CD14-positive monocyte (primary cell): ENCODE measurements around the gene EFHC2. TPM values are rescaled to one million over a fixed set of nuclear protein-coding genes. Genes with fewer than 3 reads are reported as not detected.

Experiments
- DNase-seq, 3 donors: peaks; one replicate each; pipeline ENCODE4 v3.0.0-alpha.2; 2011 to 2022
- H2AFZ ChIP-seq: 2 replicates; pipeline ENCODE4 v1.6.0; 2012; ENCODE audit warnings: mild to moderate bottlenecking, low read depth, low read length, inconsistent platforms; ENCODE audit not compliant: insufficient read depth, poor library complexity, severe bottlenecking
- H3K27ac ChIP-seq, 2 donors: 1 replicate in 1 of 2; 2 replicates in 1 of 2; pipeline ENCODE4 v1.5.1; 2012 to 2013; ENCODE audit warnings: low read length in 2 of 2, control low read depth in 1 of 2, inconsistent platforms in 1 of 2, low read depth in 1 of 2, mild to moderate bottlenecking in 1 of 2
- H3K27me3 ChIP-seq, 2 donors: one replicate each; pipeline versions ENCODE4 v1.6.0 to v1.6.1; 2011 to 2013; ENCODE audit warnings: low read length in 2 of 2; ENCODE audit not compliant: control insufficient read depth in 2 of 2, insufficient read depth in 2 of 2
- H3K36me3 ChIP-seq, 2 donors: replicated peaks in 1 of 2; 1 replicate in 1 of 2; 2 replicates in 1 of 2; pipeline versions ENCODE4 v1.5.1 to v1.6.1; 2012 to 2013; ENCODE audit warnings: low read length in 2 of 2, control low read depth in 1 of 2, inconsistent platforms in 1 of 2, mild to moderate bottlenecking in 1 of 2; ENCODE audit not compliant: insufficient read depth in 2 of 2, control insufficient read depth in 1 of 2
- H3K4me1 ChIP-seq, 2 donors: 1 replicate in 1 of 2; 2 replicates in 1 of 2; pipeline versions ENCODE4 v1.5.1 to v1.6.1; 2012 to 2013; ENCODE audit warnings: low read length in 2 of 2, control low read depth in 1 of 2, inconsistent platforms in 1 of 2, mild to moderate bottlenecking in 1 of 2, moderate library complexity in 1 of 2; ENCODE audit not compliant: insufficient read depth in 2 of 2, control insufficient read depth in 1 of 2
- H3K4me2 ChIP-seq: replicated peaks from 2 replicates; pipeline ENCODE3; 2012; ENCODE audit warnings: low read length, moderate library complexity, mild to moderate bottlenecking; ENCODE audit not compliant: poor library complexity, severe bottlenecking; ENCODE audit errors: extremely low read depth
- H3K4me3 ChIP-seq, 3 experiments: fragments of 200-600 bp in 1 of 3; sonication (generic) in 1 of 3; replicated peaks in 1 of 3; 1 replicate in 2 of 3; 2 replicates in 1 of 3; pipeline ENCODE4 v1.5.1; 2011 to 2013; ENCODE audit warnings: low read length in 3 of 3, mild to moderate bottlenecking in 3 of 3, control low read depth in 2 of 3, low read depth in 2 of 3, inconsistent platforms in 1 of 3, moderate library complexity in 1 of 3
- H3K79me2 ChIP-seq: 2 replicates; pipeline ENCODE4 v1.6.0; 2012; ENCODE audit warnings: mild to moderate bottlenecking, control low read depth, inconsistent platforms, low read length, moderate library complexity; ENCODE audit not compliant: insufficient read depth
- H3K9ac ChIP-seq: 2 replicates; pipeline ENCODE4 v1.6.0; 2017; ENCODE audit warnings: low read length, mild to moderate bottlenecking; ENCODE audit not compliant: insufficient read depth, poor library complexity, severe bottlenecking
- H3K9me3 ChIP-seq, 2 donors: replicated peaks in 1 of 2; 1 replicate in 1 of 2; 2 replicates in 1 of 2; pipeline versions ENCODE4 v1.5.1 to v1.6.1; 2012 to 2013; ENCODE audit warnings: low read length in 2 of 2, control low read depth in 1 of 2; ENCODE audit not compliant: control insufficient read depth in 1 of 2, insufficient read depth in 1 of 2
- H4K20me1 ChIP-seq: 2 replicates; pipeline ENCODE4 v1.6.0; 2012; ENCODE audit warnings: mild to moderate bottlenecking, low read length, control low read depth, moderate library complexity; ENCODE audit not compliant: insufficient read depth
- H3K27ac Mint-ChIP-seq, 7 donors: one replicate each; pipeline ENCODE4 v1.8.0; 2020; ENCODE audit warnings: mild to moderate bottlenecking in 7 of 7, mixed read lengths in 7 of 7, moderate library complexity in 6 of 7, inconsistent platforms in 2 of 7
- H3K27me3 Mint-ChIP-seq, 3 donors: one replicate each; pipeline ENCODE4 v1.8.0; 2021 to 2022; ENCODE audit warnings: low read depth in 3 of 3, mild to moderate bottlenecking in 3 of 3, mixed read lengths in 3 of 3, moderate library complexity in 3 of 3, inconsistent platforms in 1 of 3
- H3K36me3 Mint-ChIP-seq, 2 donors: one replicate each; pipeline ENCODE4 v1.8.0; 2020; ENCODE audit warnings: mixed read lengths in 2 of 2, inconsistent platforms in 1 of 2, mild to moderate bottlenecking in 1 of 2
- H3K4me1 Mint-ChIP-seq: one replicate; pipeline ENCODE4 v1.8.0; 2020; ENCODE audit warnings: mild to moderate bottlenecking, mixed read lengths
- H3K4me3 Mint-ChIP-seq, 2 donors: one replicate each; pipeline ENCODE4 v1.8.0; 2020; ENCODE audit warnings: mild to moderate bottlenecking in 2 of 2, mixed read lengths in 2 of 2, moderate library complexity in 1 of 2
- H3K9me3 Mint-ChIP-seq, 7 donors: one replicate each; pipeline ENCODE4 v1.8.0; 2020 to 2022; ENCODE audit warnings: mixed read lengths in 7 of 7, mild to moderate bottlenecking in 6 of 7, moderate library complexity in 6 of 7, inconsistent platforms in 2 of 7
- WGBS: methylation state at CpG from one replicate; pipeline ENCODE4 v1.1.5; 2013; ENCODE audit warnings: missing lambda C conversion rate; ENCODE audit not compliant: insufficient coverage; 5-methylcytosine and 5-hydroxymethylcytosine counted together
- intact Hi-C, 2 donors: fragments of 100-400 bp; cut with micrococcal nuclease; formaldehyde crosslinking; loops; one replicate each; pipeline versions ENCODE4 v1.15.0 to v1.15.1; 2023
- polyA plus RNA-seq, 3 donors: library from polyadenylated mRNA; depleted of rRNA in 1 of 3; unstranded in 2 of 3; stranded (reverse) in 1 of 3; fragments of 300-500 nt in 2 of 3; fragments of >200 nt in 1 of 3; fragmentation: Illumina TruSeq in 2 of 3; gene quantifications; 1 replicate in 2 of 3; 2 replicates in 1 of 3; pipeline ENCODE4 v1.2.3, GENCODE V29; 2012 to 2021
- TF ChIP-seq, protein P1 (sequence below): fragments of 200-600 bp; IDR thresholded peaks from one replicate; pipeline ENCODE4 v1.8.0; 2022; ENCODE audit warnings: antibody characterized with exemption, mild to moderate bottlenecking

Gene EFHC2
- polyA plus RNA-seq, 3 donors: 0.05 to 0.22 TPM; not detected in 1

DNA sequence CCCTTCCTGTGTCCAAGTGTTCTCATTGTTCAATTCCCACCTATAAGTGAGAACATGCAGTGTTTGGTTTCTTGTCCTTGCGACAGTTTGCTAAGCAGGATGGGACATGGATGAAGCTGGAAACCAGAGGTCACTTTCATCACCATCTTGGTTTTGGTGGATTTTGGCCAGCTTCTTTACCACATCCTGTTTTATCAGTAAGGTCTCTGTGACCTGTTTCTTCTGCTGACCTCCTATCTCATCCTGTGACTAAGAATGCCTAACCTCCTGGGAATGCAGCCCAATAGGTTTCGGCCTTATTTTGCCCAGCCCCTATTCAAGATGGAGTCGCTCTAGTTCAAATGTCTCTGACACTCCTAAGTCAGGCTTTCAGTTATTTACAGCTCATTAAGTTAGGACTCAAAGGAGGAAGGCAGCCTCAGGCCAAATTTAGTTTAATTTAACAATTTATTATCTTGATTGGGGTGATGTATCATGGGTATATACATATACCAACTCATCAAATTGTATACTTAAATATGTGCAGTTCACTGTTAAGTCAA is 200.3 kb downstream of the EFHC2 start:
- H3K4me1 ChIP-seq: no peaks in the 10 kb centered on the region
- peaks cover 2% of the 10 kb centered on the region for H3K4me1 Mint-ChIP-seq
- no CpG with 5 or more reads among the region's 3 CpGs for WGBS

DNA sequence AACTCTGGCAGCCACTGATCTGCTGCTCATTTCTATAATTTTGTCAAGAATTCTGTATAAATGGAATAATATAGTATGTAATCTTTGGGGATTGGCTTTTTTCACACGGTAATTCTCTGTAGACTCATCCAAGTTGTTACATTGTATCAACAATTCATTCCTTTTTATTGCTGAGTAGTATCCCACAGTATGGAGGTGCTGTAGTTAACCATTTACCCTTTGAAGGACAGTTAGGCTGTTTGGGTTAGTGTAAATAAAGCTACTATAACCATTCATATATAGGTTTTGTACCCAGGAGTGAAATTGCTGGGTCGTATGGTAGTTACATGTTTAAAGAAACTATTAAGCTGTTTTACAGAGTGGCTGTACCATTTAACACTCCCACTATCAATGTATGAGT is 213.3 kb downstream of the EFHC2 start:
- H3K4me3 Mint-ChIP-seq: no peak overlapping the region
- no peaks in the 10 kb centered on the region for H3K4me1 Mint-ChIP-seq
- TF ChIP-seq, protein P1, sequence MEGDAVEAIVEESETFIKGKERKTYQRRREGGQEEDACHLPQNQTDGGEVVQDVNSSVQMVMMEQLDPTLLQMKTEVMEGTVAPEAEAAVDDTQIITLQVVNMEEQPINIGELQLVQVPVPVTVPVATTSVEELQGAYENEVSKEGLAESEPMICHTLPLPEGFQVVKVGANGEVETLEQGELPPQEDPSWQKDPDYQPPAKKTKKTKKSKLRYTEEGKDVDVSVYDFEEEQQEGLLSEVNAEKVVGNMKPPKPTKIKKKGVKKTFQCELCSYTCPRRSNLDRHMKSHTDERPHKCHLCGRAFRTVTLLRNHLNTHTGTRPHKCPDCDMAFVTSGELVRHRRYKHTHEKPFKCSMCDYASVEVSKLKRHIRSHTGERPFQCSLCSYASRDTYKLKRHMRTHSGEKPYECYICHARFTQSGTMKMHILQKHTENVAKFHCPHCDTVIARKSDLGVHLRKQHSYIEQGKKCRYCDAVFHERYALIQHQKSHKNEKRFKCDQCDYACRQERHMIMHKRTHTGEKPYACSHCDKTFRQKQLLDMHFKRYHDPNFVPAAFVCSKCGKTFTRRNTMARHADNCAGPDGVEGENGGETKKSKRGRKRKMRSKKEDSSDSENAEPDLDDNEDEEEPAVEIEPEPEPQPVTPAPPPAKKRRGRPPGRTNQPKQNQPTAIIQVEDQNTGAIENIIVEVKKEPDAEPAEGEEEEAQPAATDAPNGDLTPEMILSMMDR: no peak
- no CpG with 5 or more reads among the region's 2 CpGs for WGBS
- H3K9me3 Mint-ChIP-seq: peaks cover 0 to 4% (median 0%) of the 10 kb centered on the region in 7 donors
- Histone ChIP-seq H3K36me3 (no peaks in the 10 kb centered on the region), H4K20me1 (no peaks in the 10 kb centered on the region), H3K4me1 (no peaks in the 10 kb centered on the region), H3K4me3 (no peak overlapping the region), H3K79me2 (no peaks in the 10 kb centered on the region), H3K9ac (no peak overlapping the region), H2AFZ (no peak overlapping the region), H3K27ac (no peak overlapping the region), H3K9me3 (no peaks in the 10 kb centered on the region), H3K4me2 (no peak overlapping the region), H3K27me3 (no peaks in the 10 kb centered on the region)
- H3K27me3 Mint-ChIP-seq: peaks cover 0 to 13% (median 3%) of the 10 kb centered on the region in 3 donors
- no peak overlapping the region for H3K27ac Mint-ChIP-seq
- DNase-seq: no peak
- no peaks in the 10 kb centered on the region for H3K36me3 Mint-ChIP-seq
- intact Hi-C loops: no loop called here

More for the DNA sequence above, 200.3 kb downstream of the EFHC2 start:
- Histone ChIP-seq H3K27ac (no peak overlapping the region), H3K9ac (no peak overlapping the region), H3K4me3 (no peak overlapping the region), H3K9me3 (peaks cover 0 to 12% of the 10 kb centered on the region in 2 donors), H3K36me3 (no peaks in the 10 kb centered on the region), H2AFZ (no peak overlapping the region), H3K27me3 (peaks cover 0 to 7% of the 10 kb centered on the region in 2 donors), H3K4me2 (no peak overlapping the region), H3K79me2 (no peaks in the 10 kb centered on the region), H4K20me1 (no peaks in the 10 kb centered on the region)
- Mint-ChIP-seq H3K27me3 (peaks cover 0 to 16% (median 0%) of the 10 kb centered on the region in 3 donors), H3K4me3 (no peak overlapping the region), H3K36me3 (no peaks in the 10 kb centered on the region), H3K27ac (no peak overlapping the region), H3K9me3 (peaks cover 0 to 16% (median 8%) of the 10 kb centered on the region in 7 donors)
- TF ChIP-seq, protein P1: no peak
- no peak for DNase-seq
- intact Hi-C loops: no loop called here
